GM21723 (cell line): ENCODE data around the gene ASPSCR1.

Source experiments
- ATAC-seq: cut with Tn5 transposase; IDR thresholded peaks from one replicate; pipeline ENCODE4 v1.9.1; 2021; ENCODE audit warnings: mild to moderate bottlenecking, moderate library complexity; ENCODE audit not compliant: unreplicated experiment

ASPSCR1 gene

DNA sequence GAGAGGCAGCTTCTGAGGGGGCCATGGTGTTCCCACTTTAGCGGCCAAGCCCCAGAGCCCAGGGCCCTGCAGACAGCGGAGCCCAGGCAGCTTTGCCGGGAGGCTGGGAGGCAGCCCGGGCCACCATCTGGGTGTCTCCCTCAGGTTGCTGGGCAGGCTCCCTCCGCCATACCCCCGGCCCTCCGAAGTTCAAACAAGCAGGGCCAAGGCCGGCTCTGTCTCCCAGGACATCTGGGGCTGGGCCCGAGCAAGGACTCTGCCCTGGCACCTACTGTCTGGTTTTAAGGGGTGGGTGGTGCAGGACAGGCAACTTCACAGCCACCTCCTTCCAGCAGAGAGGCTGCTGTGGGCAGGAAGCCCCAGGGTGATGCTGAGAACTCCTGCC is 85.5 kb downstream of the ASPSCR1 start:
- ATAC-seq, result no peak

GRCh38 chr17:82063424-82064415 is 86.3 kb downstream of the ASPSCR1 start:
- no peak for ATAC-seq

DNA sequence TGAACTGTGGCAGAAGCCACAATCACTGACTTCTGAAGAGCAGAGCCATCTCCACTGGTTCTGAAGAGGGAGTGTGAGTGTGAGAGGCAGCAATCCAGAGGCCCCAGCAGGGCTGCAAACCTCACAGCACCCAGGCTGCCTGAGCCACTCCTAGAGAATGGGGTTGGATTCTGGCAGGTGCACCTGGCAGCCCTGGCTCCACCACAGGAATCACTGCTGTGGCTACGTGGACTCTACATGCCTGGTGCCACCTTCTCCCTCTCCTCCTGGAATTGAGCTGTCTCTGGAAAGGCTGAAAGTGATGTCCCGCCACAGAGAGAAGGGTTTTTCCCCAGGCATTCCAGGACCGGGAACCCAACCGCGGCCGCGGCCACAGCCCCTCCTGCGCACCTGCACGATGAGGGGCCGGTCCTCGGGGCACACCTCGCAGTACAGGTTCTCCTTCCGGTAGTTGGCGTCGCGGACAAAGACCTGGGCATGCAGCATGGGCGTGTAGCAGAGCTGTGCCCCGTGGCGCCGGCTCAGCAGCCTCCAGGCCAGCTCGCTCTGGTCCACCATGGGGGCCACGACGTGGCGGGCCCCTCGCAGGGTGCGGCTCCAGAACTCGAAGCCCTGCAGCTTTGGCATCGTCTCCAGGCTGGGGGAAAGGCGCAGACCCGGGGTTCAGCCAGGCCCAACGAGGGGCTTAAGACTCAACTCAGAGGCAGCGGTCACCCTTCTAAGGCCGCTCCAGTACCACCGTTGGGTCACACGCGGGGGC is 87.2 kb downstream of the ASPSCR1 start:
- peak; percentile 6 for ATAC-seq

GRCh38 chr17:82065193-82065637 is 87.8 kb downstream of the ASPSCR1 start:
- peak; percentile 8 for ATAC-seq

DNA sequence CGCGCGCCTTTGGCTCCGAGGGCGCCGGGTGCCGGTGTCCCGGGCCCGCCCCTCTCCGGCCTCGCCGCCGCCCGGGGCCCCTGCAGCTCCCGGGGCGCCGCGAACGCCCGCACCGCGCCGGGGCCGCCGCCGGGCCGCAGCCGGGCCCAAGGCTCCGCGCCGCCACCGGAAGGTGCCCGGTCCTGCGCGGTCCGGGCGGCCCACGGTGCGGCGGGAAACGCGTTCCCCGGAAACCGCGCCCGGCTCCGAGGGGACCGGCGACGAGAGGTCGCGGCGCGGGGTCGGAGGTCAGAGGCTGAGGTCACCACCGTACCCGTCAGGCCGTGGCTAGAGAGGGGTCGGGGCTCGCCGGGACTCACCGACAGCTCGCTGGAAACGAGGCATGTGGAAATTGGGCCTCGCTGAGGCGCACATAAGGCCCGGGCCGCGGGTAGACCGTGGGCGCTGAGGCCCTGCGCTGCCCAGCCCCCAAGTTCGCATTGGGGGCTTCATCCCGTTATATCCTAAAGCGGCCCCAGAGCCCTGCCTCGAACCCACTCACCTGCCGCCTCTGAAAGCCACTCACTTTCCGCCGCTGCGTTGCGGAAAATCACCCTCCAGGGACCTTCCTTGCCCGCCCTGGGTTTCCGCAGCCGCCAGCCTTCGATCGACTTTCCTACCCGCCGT is 88.3 kb downstream of the ASPSCR1 start, which contains the start of gene DUS1L:
DUS1L (minus strand) TSS at position 167 of the 666 bp plus-strand sequence. CDS start 745 bp downstream, outside the sequence.
- ATAC-seq, result peak; percentile 68
